GM12878 (cell line): Measurements from ENCODE around the gene NEK11. TPM values are rescaled to one million over a fixed set of nuclear protein-coding genes. Genes with fewer than 3 reads are reported as not detected.

Source experiments
- ATAC-seq: fragments of 200-7000 bp; cut with Tn5 transposase; 3 replicates; pipeline ENCODE4 v1.9.1; 2020; ENCODE audit warnings: mild to moderate bottlenecking, moderate library complexity
- BruUV-seq: library from RNA; stranded (reverse); fragments of 400-500 nt; replicated peaks from 2 replicates; lab custom pipeline; 2021; lab: Mats Ljungman, UMichigan
- CTCF ChIA-PET: fragments of 300-600 bp; sonication (Branson Sonifier 250); formaldehyde crosslinking; extraction: SDS; loops from one replicate; lab custom pipeline; 2021; ENCODE audit warnings: inconsistent platforms; lab: Yijun Ruan, JAX
- POLR2A ChIA-PET: fragments of 350-600 bp; formaldehyde crosslinking; extraction: SDS; loops from one replicate; lab custom pipeline; 2021; ENCODE audit warnings: inconsistent platforms; lab: Charles Lee
- RAD21 ChIA-PET: fragments of 300-600 bp; sonication (Branson Sonifier 250); formaldehyde crosslinking; loops from one replicate; lab custom pipeline; 2023; ENCODE audit warnings: antibody characterized with exemption; ENCODE audit not compliant: unreplicated experiment; lab: Charles Lee
- SMC1A ChIA-PET: fragments of 300-600 bp; sonication (Branson Sonifier 250); formaldehyde crosslinking; loops from one replicate; lab custom pipeline; 2023; ENCODE audit not compliant: unreplicated experiment, uncharacterized antibody; lab: Charles Lee
- DNase-seq: peaks from one replicate; pipeline ENCODE4 v3.0.0-alpha.2; 2011; ENCODE audit warnings: low read depth, low spot score
- FAIRE-seq: peaks from 3 replicates; lab custom pipeline; 2011; peaks lifted over from hg19 to GRCh38; lab: Jason Lieb, UNC
- H2AFZ ChIP-seq: 2 replicates; pipeline ENCODE4 v1.6.0; 2011; ENCODE audit warnings: low read depth, low read length, control low read depth; ENCODE audit not compliant: control insufficient read depth
- H3K27ac ChIP-seq: 2 replicates; pipeline ENCODE4 v1.5.1; 2011; ENCODE audit warnings: control low read depth; ENCODE audit not compliant: control insufficient read depth, insufficient read depth
- H3K27me3 ChIP-seq, 2 experiments: replicated peaks in 1 of 2; 2 replicates each; pipeline versions ENCODE4 v1.6.0 to v1.6.1; 2011; ENCODE audit warnings: low read length in 1 of 2; ENCODE audit not compliant: control insufficient read depth in 2 of 2, insufficient read depth in 2 of 2
- H3K36me3 ChIP-seq, 2 experiments: 2 replicates each; pipeline ENCODE4 v1.5.1; 2011; ENCODE audit warnings: low read length in 1 of 2; ENCODE audit not compliant: control insufficient read depth in 2 of 2, insufficient read depth in 2 of 2
- H3K4me1 ChIP-seq: 2 replicates; pipeline ENCODE4 v1.6.1; 2011; ENCODE audit warnings: mild to moderate bottlenecking, low read length, moderate library complexity, mixed read lengths; ENCODE audit not compliant: control insufficient read depth, insufficient read depth
- H3K4me2 ChIP-seq: 2 replicates; pipeline ENCODE4 v1.6.0; 2011; ENCODE audit warnings: control low read depth; ENCODE audit not compliant: control insufficient read depth, insufficient read depth
- H3K4me3 ChIP-seq: fragments of 200-600 bp; sonication (generic); 2 replicates; pipeline ENCODE4 v1.5.1; 2016
- H3K79me2 ChIP-seq: 2 replicates; pipeline ENCODE4 v1.6.0; 2011; ENCODE audit warnings: low read length; ENCODE audit not compliant: control insufficient read depth, insufficient read depth
- H3K9ac ChIP-seq: 2 replicates; pipeline ENCODE4 v1.8.0; 2011; ENCODE audit warnings: low read length, control low read depth, mixed read lengths; ENCODE audit not compliant: control insufficient read depth, insufficient read depth
- H3K9me3 ChIP-seq: replicated peaks from 3 replicates; pipeline ENCODE4 v1.5.1; 2011; ENCODE audit warnings: mild to moderate bottlenecking, low read length; ENCODE audit not compliant: control insufficient read depth, insufficient read depth
- H4K20me1 ChIP-seq: 2 replicates; pipeline ENCODE4 v1.6.0; 2011; ENCODE audit not compliant: control insufficient read depth, insufficient read depth
- BCLAF1 ChIP-seq: fragments of 450-650 bp; IDR thresholded peaks from 2 replicates; pipeline ENCODE4 v1.6.1; 2017; ENCODE audit warnings: antibody characterized with exemption, mild to moderate bottlenecking, moderate library complexity
- E2F8 ChIP-seq: fragments of 450-650 bp; IDR thresholded peaks from 2 replicates; pipeline ENCODE4 v1.6.1; 2018; ENCODE audit warnings: mild to moderate bottlenecking, low read depth, moderate library complexity; ENCODE audit not compliant: partially characterized antibody
- IKZF2 ChIP-seq, 2 experiments: fragments of 450-650 bp; IDR thresholded peaks; 2 replicates each; pipeline ENCODE4 v1.6.1; 2017; ENCODE audit warnings: mild to moderate bottlenecking in 2 of 2, moderate library complexity in 2 of 2
- KAT2A ChIP-seq: conservative IDR thresholded peaks from 2 replicates; pipeline ENCODE4 v1.6.1; 2011; ENCODE audit warnings: low read depth, low read length; ENCODE audit not compliant: control insufficient read depth
- REST ChIP-seq: IDR thresholded peaks from 2 replicates; pipeline ENCODE4 v1.6.1; 2012; ENCODE audit warnings: mild to moderate bottlenecking, low read depth, low read length
- RUNX3 ChIP-seq: IDR thresholded peaks from 2 replicates; pipeline ENCODE4 v1.6.1; 2012; ENCODE audit warnings: low read length, inconsistent platforms
- SKIL ChIP-seq: fragments of 450-650 bp; IDR thresholded peaks from 2 replicates; pipeline ENCODE4 v1.6.1; 2017; ENCODE audit warnings: mild to moderate bottlenecking, low read depth, inconsistent platforms; ENCODE audit not compliant: poor library complexity, severe bottlenecking
- SREBF1 ChIP-seq: IDR thresholded peaks from 2 replicates; pipeline ENCODE4 v1.6.1; 2012; ENCODE audit warnings: mild to moderate bottlenecking, low read length
- ZBTB4 ChIP-seq: fragments of 450-650 bp; formaldehyde crosslinking; IDR thresholded peaks from 2 replicates; pipeline ENCODE4 v1.4.0; 2022; ENCODE audit warnings: mild to moderate bottlenecking, moderate library complexity
- in situ Hi-C: fragments of 300-500 bp; cut with MboI; formaldehyde crosslinking; loops from 9 replicates; pipeline ENCODE4 v1.14.3; 2018; ENCODE audit warnings: mixed read lengths
- intact Hi-C: fragments of 100-400 bp; cut with micrococcal nuclease; formaldehyde crosslinking; loops from one replicate; pipeline ENCODE4 v1.14.2; 2022; ENCODE audit not compliant: unreplicated experiment
- polyA plus RNA-seq, 11 experiments: library from polyadenylated mRNA; depleted of rRNA in 4 of 11; unstranded in 6 of 11; stranded (reverse) in 5 of 11; fragments of >200 nt; fragmentation: Nextera tagmentation in 4 of 11; fragmentation: Illumina TruSeq in 1 of 11; extraction: Ambion mirVana in 4 of 11; extraction: Trizol in 1 of 11; gene quantifications; 1 replicate in 1 of 11; 2 replicates in 10 of 11; pipeline versions ENCODE4 v1.2.1 to v1.2.3, GENCODE V29; 2011 to 2016; ENCODE audit warnings: inconsistent platforms in 2 of 11, missing spikeins in 2 of 11, low read depth in 1 of 11
- total RNA-seq, 4 experiments: library from RNA; depleted of rRNA in 3 of 4; stranded (reverse); fragments of >200 nt in 3 of 4; fragmentation: Illumina TruSeq in 1 of 4; extraction: Trizol in 1 of 4; gene quantifications; 2 replicates each; pipeline versions ENCODE4 v1.2.1 to v1.2.3, GENCODE V29; 2013 to 2021

NEK11 gene
- total and polyA plus RNA-seq, 10 of the 15 experiments (the other 5 are each of a cell fraction or from before 2014, with no cell fraction given) = 0.05 to 0.94 (median 0.36) TPM; not detected in 1

GRCh38 chr3:131306242-131306641, 279.6 kb downstream of the NEK11 start:
- peak; percentile 61 for ATAC-seq
- H2AFZ ChIP-seq = no peak overlapping the region
- POLR2A ChIA-PET = no interaction called here
- SMC1A ChIA-PET = no interaction called here
- TF ChIP-seq REST = no peak
- TF ChIP-seq E2F8 = no peak
- no peak for TF ChIP-seq RUNX3
- TF ChIP-seq IKZF2 (IDR thresholded peaks at IDR 0.05) = no peak
- TF ChIP-seq SKIL = no peak
- no peak for TF ChIP-seq BCLAF1
- TF ChIP-seq KAT2A = no peak
- no peak for TF ChIP-seq ZBTB4 (CRISPR knock-in tag)
- no peak for TF ChIP-seq SREBF1
- H4K20me1 ChIP-seq = no peaks in the 10 kb centered on the region
- H3K9me3 ChIP-seq = no peaks in the 10 kb centered on the region
- BruUV-seq = no TSS peak
- H3K4me1 ChIP-seq = no peaks in the 10 kb centered on the region
- no peaks in the 10 kb centered on the region for H3K27me3 ChIP-seq
- H3K36me3 ChIP-seq = no peaks in the 10 kb centered on the region
- CTCF ChIA-PET = no interaction called here
- RAD21 ChIA-PET = no interaction called here
- intact Hi-C loops = no loop called here
- H3K27ac ChIP-seq = no peak overlapping the region
- H3K4me3 ChIP-seq = no peak overlapping the region
- DNase-seq = peak; percentile 1
- in situ Hi-C loops = no loop called here
- H3K9ac ChIP-seq = no peak overlapping the region
- FAIRE-seq = peak; percentile 71
- H3K79me2 ChIP-seq = no peaks in the 10 kb centered on the region
- H3K4me2 ChIP-seq = peak overlapping the region; percentile 25
